HG02763 (cell line): ENCODE measurements around the gene TEPSIN.

Source experiments
- ATAC-seq: cut with Tn5 transposase; IDR thresholded peaks from one replicate; pipeline ENCODE4 v1.9.1; 2021; ENCODE audit warnings: mild to moderate bottlenecking, moderate library complexity; ENCODE audit not compliant: unreplicated experiment

TEPSIN gene

DNA sequence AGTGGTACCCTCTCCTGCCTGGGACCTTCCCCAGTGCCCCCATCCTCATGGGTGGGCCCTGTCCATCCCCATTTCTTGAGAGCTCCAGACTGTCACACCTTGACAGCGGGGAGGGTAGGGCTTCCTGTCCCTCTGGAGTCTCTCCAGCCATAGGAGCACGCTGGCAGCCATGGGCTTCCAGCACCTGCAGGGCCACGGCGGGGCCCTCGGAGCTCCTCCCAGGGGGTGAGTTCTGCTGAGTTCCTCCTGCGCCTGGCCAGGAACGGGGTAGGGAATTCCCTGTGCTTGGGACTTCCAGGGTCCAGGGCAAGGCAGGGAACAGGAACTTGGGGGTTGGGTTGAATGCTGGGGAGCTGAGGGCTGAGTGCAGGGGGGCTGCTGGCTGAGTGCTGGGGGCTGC, 49.8 kb downstream of the TEPSIN start:
- ATAC-seq: no peak

- no peak for ATAC-seq
These were observed 50.4 kb downstream of the TEPSIN start for GRCh38 chr17:81188491-81188840.

DNA sequence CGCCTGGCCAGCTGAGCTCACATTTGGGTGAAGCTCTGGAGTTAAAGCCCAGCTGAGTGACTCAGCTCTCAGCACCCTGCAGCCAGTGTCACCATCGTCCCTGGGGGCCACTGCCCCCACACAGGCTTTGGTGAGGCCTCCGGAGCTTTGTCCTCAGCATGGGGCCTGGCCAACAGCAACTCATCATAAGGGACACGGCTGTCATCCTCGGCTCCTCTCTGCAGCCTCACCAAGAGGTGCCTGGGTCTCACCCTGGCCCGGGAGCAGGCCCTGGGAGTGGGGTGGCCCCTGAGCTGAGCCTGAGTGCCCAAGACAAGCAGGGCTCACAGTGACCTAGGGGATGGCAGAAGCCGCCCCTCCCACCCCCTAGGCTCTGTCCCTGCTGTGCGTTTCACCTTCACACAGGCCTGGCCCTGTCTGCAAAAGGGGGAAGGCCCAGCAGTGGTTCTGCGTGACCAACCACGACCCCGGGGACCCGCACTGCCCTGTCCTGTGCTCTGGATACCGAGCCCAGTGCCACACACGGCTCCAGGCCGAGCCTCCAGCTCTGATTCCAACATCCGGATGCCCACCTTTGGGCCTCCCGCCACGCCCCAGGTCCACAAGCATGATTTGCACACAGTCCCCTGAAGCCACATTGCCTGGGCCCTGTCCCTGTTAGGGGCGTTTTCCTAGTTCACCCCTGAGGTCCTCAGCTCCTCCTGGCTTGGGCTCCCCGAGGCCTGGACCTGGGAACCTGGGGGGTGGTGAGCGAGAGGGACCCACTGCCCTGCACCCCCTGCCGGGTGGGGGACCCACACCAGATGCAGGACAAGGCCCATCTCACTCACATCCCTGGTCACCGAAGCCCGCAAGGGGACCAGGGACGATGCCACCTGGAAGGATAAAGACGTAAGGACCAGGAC, 51.0 kb downstream of the TEPSIN start:
- no peak for ATAC-seq

- no peak for ATAC-seq
These were observed 51.7 kb downstream of the TEPSIN start for GRCh38 chr17:81187120-81187519.

DNA sequence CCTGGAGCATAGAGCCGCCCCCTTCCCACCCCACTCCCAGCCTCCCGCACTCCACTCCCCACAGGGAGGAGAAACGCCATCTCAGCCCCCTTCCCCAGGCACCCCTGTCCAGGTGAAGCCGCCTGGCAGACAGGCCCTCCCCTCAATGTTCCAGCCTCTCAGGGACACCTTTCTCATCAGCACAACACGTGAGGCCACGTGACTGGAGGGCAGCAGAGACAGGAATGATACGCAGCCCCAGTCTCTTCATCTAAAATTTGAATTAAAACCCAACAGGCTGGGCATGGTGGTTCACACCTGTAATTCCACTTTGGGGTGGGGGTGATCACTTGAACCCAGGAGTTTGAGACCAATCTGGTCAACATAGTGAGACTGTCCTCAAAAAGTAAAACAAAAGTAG, 52.7 kb downstream of the TEPSIN start:
- ATAC-seq: no peak

DNA sequence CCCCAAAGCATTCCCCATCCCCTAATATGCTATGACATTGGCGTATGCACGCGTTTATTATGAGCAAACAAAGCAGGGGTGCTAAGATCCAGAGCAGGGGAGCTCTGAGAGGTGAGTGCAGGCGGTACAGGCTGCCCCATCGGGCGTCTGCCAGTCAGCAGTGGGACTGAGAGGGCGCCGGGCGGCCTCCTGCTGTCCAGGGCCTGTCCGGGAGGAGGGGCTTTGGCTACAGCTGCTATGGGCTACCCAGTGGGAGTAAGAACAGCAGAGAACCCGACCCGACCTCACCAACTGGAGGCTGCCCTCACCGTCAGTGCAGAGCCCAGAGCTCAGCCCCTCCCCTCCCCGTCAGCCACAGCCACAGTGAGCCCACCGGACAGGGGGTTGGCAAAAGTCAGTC, 54.3 kb downstream of the TEPSIN start:
- ATAC-seq: no peak

GRCh38 chr17:81183807-81184206, 55.0 kb downstream of the TEPSIN start:
- no peak for ATAC-seq

- ATAC-seq: no peak
These were observed 55.5 kb downstream of the TEPSIN start for GRCh38 chr17:81183316-81183715.

DNA sequence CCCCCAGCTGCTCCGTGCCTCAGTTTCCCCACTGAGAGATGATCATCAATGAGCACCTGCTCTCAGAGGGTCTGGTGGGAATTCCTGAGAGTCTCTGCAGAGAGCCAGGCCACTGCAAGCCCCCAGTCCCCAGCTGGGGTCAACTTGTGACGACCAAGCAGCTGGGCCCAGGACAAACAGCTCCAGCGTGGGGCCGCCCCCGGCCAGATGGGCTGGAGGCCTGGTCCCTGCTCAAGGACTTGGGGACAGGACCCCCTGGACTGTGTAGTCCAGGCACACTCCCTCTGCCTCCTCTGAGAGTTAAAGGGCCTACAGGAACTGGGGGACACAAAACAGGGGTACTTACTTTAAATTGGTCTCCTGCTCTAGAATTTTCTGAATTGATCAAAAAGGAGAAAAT, 56.3 kb downstream of the TEPSIN start:
- no peak for ATAC-seq

DNA sequence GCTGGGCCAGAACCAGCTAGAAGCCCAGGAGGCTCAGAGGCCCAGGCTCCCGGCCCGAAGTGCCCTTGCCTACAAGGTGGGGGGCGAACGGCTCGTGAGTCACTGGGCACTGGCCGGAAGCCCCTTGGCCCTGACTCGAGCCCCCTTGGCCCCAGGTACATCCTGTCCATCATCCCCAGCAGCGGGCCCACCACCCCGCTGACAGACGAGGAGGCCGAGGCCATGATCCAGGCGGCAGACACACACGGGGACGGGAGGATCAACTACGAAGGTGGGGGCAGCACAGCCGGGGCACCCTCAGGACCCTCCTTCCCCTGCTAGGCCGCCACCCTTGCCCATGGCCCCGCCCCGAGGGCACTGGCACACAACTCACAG, 57.1 kb downstream of the TEPSIN start:
- ATAC-seq: no peak

GRCh38 chr17:81180836-81181810, 57.7 kb downstream of the TEPSIN start:
- ATAC-seq: no peak

DNA sequence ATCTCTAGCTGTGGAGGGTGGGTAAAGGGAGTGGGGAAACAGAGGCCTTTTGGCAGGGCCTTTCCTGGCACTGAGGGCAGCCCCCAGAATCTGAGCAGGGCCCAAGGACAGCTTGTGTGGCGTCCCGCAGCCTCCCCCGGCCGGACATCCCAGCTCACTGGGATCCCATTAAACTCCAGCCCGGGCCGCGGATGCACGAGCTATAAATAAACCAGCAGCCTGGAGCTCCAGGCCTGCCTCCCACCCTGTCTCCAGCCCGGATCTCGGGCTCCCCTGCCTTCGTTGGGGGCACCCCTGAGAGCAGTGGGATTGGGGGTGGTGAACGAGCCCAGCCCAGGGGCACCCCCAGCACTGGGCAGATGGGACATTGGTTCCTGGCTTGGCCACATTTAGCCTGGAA, 59.0 kb downstream of the TEPSIN start:
- no peak for ATAC-seq

- ATAC-seq: no peak
These were observed 59.6 kb downstream of the TEPSIN start for GRCh38 chr17:81179220-81179619.
